Lower lobe of right lung (tissue), 2 donors: ENCODE data around the gene HPSE2. TPM values are rescaled to one million over a fixed set of nuclear protein-coding genes. Genes with fewer than 3 reads are reported as not detected.
A peak's percentile ranks its signal among the peaks of the same experiment; 100 is the strongest.

Experiments
- ATAC-seq, 2 donors: fragments of 200-7000 bp; cut with Tn5 transposase; one replicate each; pipeline ENCODE4 v1.9.1; 2020 to 2022; ENCODE audit warnings: mild to moderate bottlenecking in 2 of 2, moderate library complexity in 2 of 2
- DNase-seq: peaks from one replicate; pipeline ENCODE4 v3.0.0-alpha.2; 2020
- H3K27ac ChIP-seq: fragments of 200-600 bp; one replicate; pipeline ENCODE4 v1.8.0; 2022
- H3K27me3 ChIP-seq: fragments of 200-600 bp; one replicate; pipeline ENCODE4 v1.8.0; 2022; ENCODE audit warnings: low read depth
- H3K36me3 ChIP-seq: fragments of 200-600 bp; one replicate; pipeline ENCODE4 v1.8.0; 2022; ENCODE audit warnings: mild to moderate bottlenecking
- H3K4me1 ChIP-seq: fragments of 200-600 bp; one replicate; pipeline ENCODE4 v1.8.0; 2022
- H3K4me3 ChIP-seq: fragments of 200-600 bp; one replicate; pipeline ENCODE4 v1.8.0; 2022; ENCODE audit warnings: mild to moderate bottlenecking
- H3K9me3 ChIP-seq: fragments of 200-600 bp; one replicate; pipeline ENCODE4 v1.8.0; 2022
- CTCF ChIP-seq: fragments of 200-600 bp; IDR thresholded peaks from one replicate; pipeline ENCODE4 v1.8.0; 2022; ENCODE audit warnings: antibody characterized with exemption, mild to moderate bottlenecking
- intact Hi-C: fragments of 100-400 bp; cut with DNase I; formaldehyde crosslinking; loops from one replicate; pipeline ENCODE4 v1.11.0; 2022
- total RNA-seq: library from RNA; stranded (reverse); fragmentation: NEBNext Ultra II Directional; extraction: Animal tissue kit (Norgen Biotek cat#: 25700); gene quantifications from one replicate; pipeline ENCODE4 v1.2.1, GENCODE V29; 2021
- donor health status: DM: no; HTN: yes; CAD: no; lungs with severe emphysema.

The HPSE2 gene
- total RNA-seq, 1 donor from 2014 or later: 0.77 TPM

GRCh38 chr10:98599032-98599610, 636.5 kb downstream of the HPSE2 start:
- ATAC-seq: peak in 1 of 2 donors; percentile 38
- Histone ChIP-seq H3K27ac (no peak overlapping the region), H3K9me3 (peaks cover 13% of the 10 kb centered on the region), H3K4me3 (no peak overlapping the region), H3K36me3 (no peaks in the 10 kb centered on the region), H3K4me1 (no peaks in the 10 kb centered on the region), H3K27me3 (no peaks in the 10 kb centered on the region)
- no peak for DNase-seq
- intact Hi-C loops: no loop called here
- TF ChIP-seq CTCF: no peak

GRCh38 chr10:98596404-98596803, 639.2 kb downstream of the HPSE2 start:
- H3K27ac ChIP-seq: no peak overlapping the region
- no peaks in the 10 kb centered on the region for H3K36me3 ChIP-seq
- no peak for ATAC-seq
- H3K9me3 ChIP-seq: peaks cover 13% of the 10 kb centered on the region
- DNase-seq: no peak
- no peaks in the 10 kb centered on the region for H3K4me1 ChIP-seq
- no peak overlapping the region for H3K4me3 ChIP-seq
- TF ChIP-seq CTCF: no peak
- H3K27me3 ChIP-seq: no peaks in the 10 kb centered on the region
- intact Hi-C loops: no loop called here

GRCh38 chr10:98589691-98590090, 646.0 kb downstream of the HPSE2 start:
- H3K27ac ChIP-seq: no peak overlapping the region

GRCh38 chr10:98589007-98589406, 646.6 kb downstream of the HPSE2 start:
- intact Hi-C loops: no loop called here
- no peaks in the 10 kb centered on the region for H3K9me3 ChIP-seq
- TF ChIP-seq CTCF: no peak
- ATAC-seq (no peak), DNase-seq (no peak)
- no peaks in the 10 kb centered on the region for H3K4me1 ChIP-seq
- H3K4me3 ChIP-seq: no peak overlapping the region
- no peak overlapping the region for H3K27ac ChIP-seq
- no peaks in the 10 kb centered on the region for H3K36me3 ChIP-seq
- no peaks in the 10 kb centered on the region for H3K27me3 ChIP-seq

More at GRCh38 chr10:98589691-98590090, 646.0 kb downstream of the HPSE2 start:
- no peak for TF ChIP-seq CTCF
- Histone ChIP-seq H3K27me3 (no peaks in the 10 kb centered on the region), H3K4me3 (no peak overlapping the region), H3K36me3 (no peaks in the 10 kb centered on the region), H3K9me3 (no peaks in the 10 kb centered on the region), H3K4me1 (no peaks in the 10 kb centered on the region)
- ATAC-seq (no peak), DNase-seq (no peak)
- intact Hi-C loops: no loop called here

GRCh38 chr10:98587156-98587837, 648.4 kb downstream of the HPSE2 start:
- Histone ChIP-seq H3K36me3 (no peaks in the 10 kb centered on the region), H3K9me3 (no peaks in the 10 kb centered on the region), H3K4me1 (no peaks in the 10 kb centered on the region), H3K4me3 (no peak overlapping the region), H3K27me3 (no peaks in the 10 kb centered on the region), H3K27ac (no peak overlapping the region)
- no peak for ATAC-seq
- no peak for TF ChIP-seq CTCF
- intact Hi-C loops: no loop called here
- no peak for DNase-seq
